Measurements from ENCODE around the gene PMS1. TPM values are rescaled to one million over a fixed set of nuclear protein-coding genes. Genes with fewer than 3 reads are reported as not detected.

The PMS1 gene
- total and polyA plus RNA-seq, 3 donors from 2014 or later, result 39.5 to 81.8 (median 69.3) TPM

DNA sequence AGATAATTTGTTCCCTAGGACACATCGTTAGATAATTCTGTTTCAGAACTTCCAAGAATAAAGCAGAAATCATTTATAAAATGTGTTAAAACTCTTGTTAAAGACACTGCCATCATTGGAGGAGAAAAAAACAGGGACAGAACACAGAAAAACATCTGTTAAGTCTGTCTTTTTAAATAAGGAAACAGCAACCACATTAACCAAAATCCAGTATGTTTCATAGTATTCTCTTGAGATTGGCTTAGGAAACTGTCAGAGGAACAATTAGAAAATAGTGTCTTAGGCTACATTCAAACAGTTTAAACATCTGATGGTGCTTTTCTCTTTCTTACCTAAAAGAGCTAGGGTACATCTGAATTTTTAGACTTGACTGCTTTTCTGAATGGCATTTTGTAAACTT is 81.6 kb downstream of the PMS1 start:
- Histone ChIP-seq H3K4me1 (no peaks in the 10 kb centered on the region), H3K4me3 (no peak overlapping the region), H3K36me3 (ENCODE audit: low read depth, missing control alignments) (no peaks in the 10 kb centered on the region), H3K27me3 (no peaks in the 10 kb centered on the region), H3K9me3 (no peaks in the 10 kb centered on the region), H3K27ac (no peak overlapping the region)
- intact Hi-C loops (cut with DNase I; ENCODE audit: low total_unique reads), result no loop called here
- WGBS, 2 donors, result 91 to 92% methylated on average over 1 of the region's 1 CpG
- no peak for TF ChIP-seq POLR2A (IDR thresholded peaks at IDR 0.05)
- TF ChIP-seq, protein P1, sequence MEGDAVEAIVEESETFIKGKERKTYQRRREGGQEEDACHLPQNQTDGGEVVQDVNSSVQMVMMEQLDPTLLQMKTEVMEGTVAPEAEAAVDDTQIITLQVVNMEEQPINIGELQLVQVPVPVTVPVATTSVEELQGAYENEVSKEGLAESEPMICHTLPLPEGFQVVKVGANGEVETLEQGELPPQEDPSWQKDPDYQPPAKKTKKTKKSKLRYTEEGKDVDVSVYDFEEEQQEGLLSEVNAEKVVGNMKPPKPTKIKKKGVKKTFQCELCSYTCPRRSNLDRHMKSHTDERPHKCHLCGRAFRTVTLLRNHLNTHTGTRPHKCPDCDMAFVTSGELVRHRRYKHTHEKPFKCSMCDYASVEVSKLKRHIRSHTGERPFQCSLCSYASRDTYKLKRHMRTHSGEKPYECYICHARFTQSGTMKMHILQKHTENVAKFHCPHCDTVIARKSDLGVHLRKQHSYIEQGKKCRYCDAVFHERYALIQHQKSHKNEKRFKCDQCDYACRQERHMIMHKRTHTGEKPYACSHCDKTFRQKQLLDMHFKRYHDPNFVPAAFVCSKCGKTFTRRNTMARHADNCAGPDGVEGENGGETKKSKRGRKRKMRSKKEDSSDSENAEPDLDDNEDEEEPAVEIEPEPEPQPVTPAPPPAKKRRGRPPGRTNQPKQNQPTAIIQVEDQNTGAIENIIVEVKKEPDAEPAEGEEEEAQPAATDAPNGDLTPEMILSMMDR (IDR thresholded peaks at IDR 0.05), result no peak
- DNase-seq, result no peak

DNA sequence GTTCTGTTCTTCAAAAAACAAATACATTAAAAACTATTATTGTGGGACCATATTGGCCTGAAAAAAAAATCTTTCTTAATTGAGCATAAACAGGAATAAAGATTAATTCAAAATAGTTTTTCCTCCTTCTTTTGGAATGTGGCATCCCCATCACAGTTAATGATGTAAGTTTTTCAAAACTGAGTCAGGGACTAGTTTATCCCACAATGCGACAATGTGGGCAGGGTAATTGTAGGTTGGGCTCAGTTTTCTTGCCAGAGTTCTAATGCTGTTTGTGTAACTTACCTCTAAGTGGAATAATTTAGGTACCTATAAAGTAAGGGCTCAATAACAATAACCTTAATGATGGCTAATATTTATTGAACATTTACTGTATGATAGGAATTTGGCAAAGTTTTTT is 82.0 kb downstream of the PMS1 start:
- Histone ChIP-seq H3K4me3 (no peak overlapping the region), H3K36me3 (ENCODE audit: low read depth, missing control alignments) (no peaks in the 10 kb centered on the region), H3K27me3 (no peaks in the 10 kb centered on the region), H3K4me1 (no peaks in the 10 kb centered on the region), H3K27ac (no peak overlapping the region), H3K9me3 (no peaks in the 10 kb centered on the region)
- no peak for DNase-seq
- TF ChIP-seq, protein P1 (IDR thresholded peaks at IDR 0.05), result no peak
- no peak for TF ChIP-seq POLR2A (IDR thresholded peaks at IDR 0.05)
- intact Hi-C loops (cut with DNase I; ENCODE audit: low total_unique reads), result no loop called here
- 90 to 98% methylated on average over 1 of the region's 1 CpG for WGBS, 2 donors

DNA sequence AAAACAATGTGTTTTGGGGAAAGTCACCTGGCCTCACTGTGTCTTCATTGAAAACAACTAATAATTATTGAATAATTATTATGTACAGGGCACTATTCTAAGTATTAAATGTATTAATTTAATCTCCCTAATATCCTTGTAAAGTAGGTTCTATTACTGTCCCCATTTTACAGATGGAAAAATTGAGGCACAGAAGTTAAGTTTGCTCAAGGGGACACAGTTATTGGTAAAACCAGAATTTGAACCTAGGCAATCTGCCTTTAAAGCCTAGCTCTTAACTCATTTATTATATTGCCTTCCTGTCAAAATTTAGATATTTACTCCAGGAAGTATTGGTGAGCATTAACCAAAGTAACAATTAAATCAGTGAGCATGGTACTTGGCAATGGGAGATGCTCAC is 84.6 kb downstream of the PMS1 start:
- Histone ChIP-seq H3K36me3 (ENCODE audit: low read depth, missing control alignments) (no peaks in the 10 kb centered on the region), H3K4me1 (no peaks in the 10 kb centered on the region), H3K27ac (no peak overlapping the region), H3K9me3 (no peaks in the 10 kb centered on the region), H3K27me3 (no peaks in the 10 kb centered on the region), H3K4me3 (no peak overlapping the region)
- TF ChIP-seq, protein P1 (IDR thresholded peaks at IDR 0.05), result no peak
- TF ChIP-seq POLR2A (IDR thresholded peaks at IDR 0.05), result no peak
- intact Hi-C loops (cut with DNase I; ENCODE audit: low total_unique reads), result no loop called here
- no peak for DNase-seq

DNA sequence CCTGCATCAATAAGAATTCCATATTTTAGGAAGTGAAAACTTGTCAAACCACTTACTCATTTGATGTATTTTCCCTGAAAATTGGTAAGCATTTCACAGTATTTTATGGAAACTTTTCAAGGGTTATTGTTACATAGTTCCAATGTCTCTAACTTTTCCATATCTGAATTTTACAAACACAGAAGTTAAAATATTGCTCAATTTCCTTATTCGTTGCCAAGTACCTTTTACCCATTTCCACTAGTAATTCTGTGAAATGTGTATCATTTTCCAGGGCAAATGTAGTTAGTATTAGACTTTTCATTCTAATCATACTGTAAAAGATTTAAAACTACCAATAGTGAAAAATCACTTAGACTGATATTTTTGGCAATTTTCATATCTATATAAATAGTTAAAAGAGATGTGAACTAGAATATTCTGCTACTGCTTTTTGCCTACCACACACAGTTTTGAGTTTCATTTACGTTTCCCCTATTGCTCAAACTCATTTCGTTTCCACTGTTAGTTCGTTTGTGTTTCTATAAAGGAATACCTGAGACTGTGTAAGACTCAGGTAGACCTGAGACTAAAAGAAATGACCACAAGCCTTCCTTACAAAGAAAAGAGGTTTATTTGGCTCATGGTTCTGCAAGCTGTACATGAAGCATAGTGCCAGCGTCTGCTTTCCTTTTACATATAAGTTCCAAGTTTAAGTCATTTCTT is 86.3 kb downstream of the PMS1 start:
- H3K9me3 ChIP-seq, result no peaks in the 10 kb centered on the region
- no peak for TF ChIP-seq POLR2A (IDR thresholded peaks at IDR 0.05)
- TF ChIP-seq, protein P1 (IDR thresholded peaks at IDR 0.05), result no peak
- intact Hi-C loops (cut with DNase I; ENCODE audit: low total_unique reads), result no loop called here
- 90% methylated on average over 5 of the region's 5 CpGs for WGBS, 2 donors
- no peaks in the 10 kb centered on the region for H3K27me3 ChIP-seq
- no peak for DNase-seq
- no peak overlapping the region for H3K27ac ChIP-seq
- H3K4me3 ChIP-seq, result no peak overlapping the region
- H3K4me1 ChIP-seq, result no peaks in the 10 kb centered on the region
- no peaks in the 10 kb centered on the region for H3K36me3 ChIP-seq (ENCODE audit: low read depth, missing control alignments)

DNA sequence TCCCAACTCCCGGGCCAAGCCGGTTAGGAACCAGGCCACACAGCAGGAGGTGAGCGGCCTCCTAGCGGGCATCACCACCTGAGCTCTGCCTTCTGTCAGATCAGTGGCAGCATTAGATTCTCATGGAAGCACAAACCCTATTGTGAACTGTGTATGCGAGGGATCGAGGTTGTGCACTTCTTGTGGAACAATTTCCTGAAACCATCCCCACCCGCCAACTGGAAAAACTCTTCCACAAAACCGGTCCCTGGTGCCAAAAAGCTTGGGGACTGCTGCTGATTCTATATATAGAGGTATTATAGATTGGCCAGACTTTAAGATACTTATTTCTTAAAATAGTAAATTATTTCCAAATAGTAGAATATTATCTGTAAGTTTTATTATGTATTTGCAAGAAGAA is 89.4 kb downstream of the PMS1 start:
- no peaks in the 10 kb centered on the region for H3K36me3 ChIP-seq (ENCODE audit: low read depth, missing control alignments)
- H3K4me1 ChIP-seq, result no peaks in the 10 kb centered on the region
- DNase-seq, result no peak
- intact Hi-C loops (cut with DNase I; ENCODE audit: low total_unique reads), result no loop called here
- TF ChIP-seq, protein P1 (IDR thresholded peaks at IDR 0.05), result no peak
- TF ChIP-seq POLR2A (IDR thresholded peaks at IDR 0.05), result no peak
- H3K27ac ChIP-seq, result no peak overlapping the region
- no peaks in the 10 kb centered on the region for H3K9me3 ChIP-seq
- 90 to 94% methylated on average over 8 of the region's 8 CpGs for WGBS, 2 donors
- no peak overlapping the region for H3K4me3 ChIP-seq
- no peaks in the 10 kb centered on the region for H3K27me3 ChIP-seq

Measured in testis (tissue), 3 donors.